GM21360 (cell line): Measurements from ENCODE around the gene NCLN.
"Not testable (repeated sequence)": the region's sequence is repeated elsewhere in the genome, so short reads cannot be mapped to it uniquely, and the experiment has no call there.

ENCODE experiments used
- ATAC-seq: cut with Tn5 transposase; IDR thresholded peaks from one replicate; pipeline ENCODE4 v1.9.1; 2021; ENCODE audit warnings: mild to moderate bottlenecking, moderate library complexity; ENCODE audit not compliant: unreplicated experiment

Gene NCLN

GRCh38 chr19:3183721-3184641 lies 1.7 kb upstream of the NCLN start:
- ATAC-seq = no peak

GRCh38 chr19:3184847-3185460 lies 776 bp upstream of the NCLN start:
- ATAC-seq = peak; percentile 24

- ATAC-seq = peak; percentile 30
Measured at GRCh38 chr19:3186160-3186688, 494 bp downstream of the NCLN start.

GRCh38 chr19:3186891-3187661 lies 1.3 kb downstream of the NCLN start:
- ATAC-seq = no peak

GRCh38 chr19:3187662-3188511 lies 2.2 kb downstream of the NCLN start:
- ATAC-seq = no peak

GRCh38 chr19:3188627-3189596 lies 3.2 kb downstream of the NCLN start:
- ATAC-seq = no peak

- no peak for ATAC-seq
Measured at GRCh38 chr19:3189702-3190469, 4.2 kb downstream of the NCLN start.

- ATAC-seq = no peak
Measured at GRCh38 chr19:3190470-3190770, 4.7 kb downstream of the NCLN start.

- no peak for ATAC-seq
Measured at GRCh38 chr19:3190921-3191805, 5.4 kb downstream of the NCLN start.

GRCh38 chr19:3191806-3192104 lies 6.0 kb downstream of the NCLN start:
- ATAC-seq = not testable (repeated sequence)

GRCh38 chr19:3192228-3192635 lies 6.5 kb downstream of the NCLN start:
- no peak for ATAC-seq

- no peak for ATAC-seq
Measured at GRCh38 chr19:3192684-3193083, 7.0 kb downstream of the NCLN start.

- no peak for ATAC-seq
Measured at GRCh38 chr19:3193256-3194105, 7.8 kb downstream of the NCLN start.

- ATAC-seq = no peak
Measured at GRCh38 chr19:3194106-3195087, 8.7 kb downstream of the NCLN start.

GRCh38 chr19:3196064-3196932 lies 10.6 kb downstream of the NCLN start:
- ATAC-seq = no peak
